Vagina (tissue), 2 donors: ENCODE data around the gene OMD. TPM values are rescaled to one million over a fixed set of nuclear protein-coding genes. Genes with fewer than 3 reads are reported as not detected.

ENCODE experiments used
- DNase-seq, 2 donors: peaks; one replicate each; pipeline ENCODE4 v3.0.0-alpha.2; 2017; ENCODE audit errors: extremely low spot score in 2 of 2
- H3K27ac ChIP-seq: fragments of 200-600 bp; sonication (generic); one replicate; pipeline ENCODE4 v1.5.1; 2019
- H3K27me3 ChIP-seq: fragments of 200-600 bp; sonication (generic); one replicate; pipeline ENCODE4 v1.5.1; 2019
- H3K36me3 ChIP-seq, 2 donors: fragments of 200-600 bp; sonication (generic); one replicate each; pipeline ENCODE4 v1.5.1; 2017 to 2019
- H3K4me1 ChIP-seq: fragments of 200-600 bp; sonication (generic); one replicate; pipeline ENCODE4 v1.5.1; 2019
- H3K4me3 ChIP-seq, 2 donors: fragments of 200-600 bp; sonication (generic); 1 replicate in 1 of 2; 2 replicates in 1 of 2; pipeline ENCODE4 v1.5.1; 2016 to 2019
- H3K9me3 ChIP-seq: fragments of 200-600 bp; sonication (generic); one replicate; pipeline ENCODE4 v1.5.1; 2019
- POLR2A ChIP-seq, 2 donors: fragments of 450-650 bp; IDR thresholded peaks; one replicate each; pipeline ENCODE4 v1.6.1; 2017; ENCODE audit warnings: antibody characterized with exemption in 2 of 2, mild to moderate bottlenecking in 2 of 2, moderate library complexity in 2 of 2
- POLR2AphosphoS5 ChIP-seq, 2 donors: sonication (generic); formaldehyde crosslinking; IDR thresholded peaks; one replicate each; pipeline ENCODE4 v1.9.0; 2017; ENCODE audit warnings: antibody characterized with exemption in 2 of 2, mild to moderate bottlenecking in 2 of 2, low read depth in 1 of 2; ENCODE audit not compliant: insufficient read depth in 1 of 2
- intact Hi-C: fragments of 100-400 bp; cut with DNase I; formaldehyde crosslinking; loops from one replicate; pipeline ENCODE4 v1.15.1; 2023
- total RNA-seq: library from RNA; depleted of rRNA; stranded (reverse); fragments of >200 nt; gene quantifications from one replicate; pipeline ENCODE4 v1.2.3, GENCODE V29; 2016
- TF ChIP-seq, protein P1 (sequence below), 3 experiments: fragments of 450-650 bp in 2 of 3; fragments of 200-600 bp in 1 of 3; sonication (generic) in 1 of 3; IDR thresholded peaks; one replicate each; pipeline ENCODE4 v1.5.1; 2017 to 2019; ENCODE audit warnings: antibody characterized with exemption in 3 of 3, mild to moderate bottlenecking in 2 of 3, moderate library complexity in 2 of 3

The OMD gene, protein sequence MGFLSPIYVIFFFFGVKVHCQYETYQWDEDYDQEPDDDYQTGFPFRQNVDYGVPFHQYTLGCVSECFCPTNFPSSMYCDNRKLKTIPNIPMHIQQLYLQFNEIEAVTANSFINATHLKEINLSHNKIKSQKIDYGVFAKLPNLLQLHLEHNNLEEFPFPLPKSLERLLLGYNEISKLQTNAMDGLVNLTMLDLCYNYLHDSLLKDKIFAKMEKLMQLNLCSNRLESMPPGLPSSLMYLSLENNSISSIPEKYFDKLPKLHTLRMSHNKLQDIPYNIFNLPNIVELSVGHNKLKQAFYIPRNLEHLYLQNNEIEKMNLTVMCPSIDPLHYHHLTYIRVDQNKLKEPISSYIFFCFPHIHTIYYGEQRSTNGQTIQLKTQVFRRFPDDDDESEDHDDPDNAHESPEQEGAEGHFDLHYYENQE
- 10.3 TPM for total RNA-seq

DNA sequence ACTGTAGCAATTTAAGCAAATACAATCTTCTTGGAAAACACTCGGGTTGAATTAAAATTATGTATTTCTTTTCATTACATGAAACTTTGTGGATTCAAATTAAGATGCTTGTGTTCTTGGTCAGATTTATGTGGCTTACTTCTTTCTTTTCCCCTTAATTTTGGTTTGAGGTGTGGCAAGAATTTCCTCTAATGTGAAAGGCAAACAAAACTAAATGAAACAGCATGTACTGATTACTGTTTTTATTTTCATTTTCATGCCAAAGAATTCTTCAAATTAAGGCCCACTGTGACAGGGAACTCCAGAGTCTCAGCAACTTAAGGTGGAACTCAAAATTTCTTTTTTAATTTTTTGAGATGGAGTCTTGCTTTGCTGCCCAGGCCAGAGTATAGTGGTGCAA lies at the start of gene OMD:
Gene OMD (minus strand): TSS at position 132 of the 400 bp plus-strand sequence. CDS start 6,913 bp downstream, outside the sequence.
- Histone ChIP-seq H3K36me3 (no peaks in the 10 kb centered on the region), H3K27ac (peak within 1 kb of the TSS; percentile 62), H3K9me3 (no peaks in the 10 kb centered on the region), H3K27me3 (no peaks in the 10 kb centered on the region), H3K4me1 (peaks cover 16% of the 10 kb centered on the region), H3K4me3 (peak within 1 kb of the TSS in 1 of 2 donors; percentile 24)
- intact Hi-C loops: no loop called here
- TF ChIP-seq POLR2A (IDR thresholded peaks at IDR 0.05): no peak
- TF ChIP-seq POLR2AphosphoS5 (IDR thresholded peaks at IDR 0.05; ENCODE audit: insufficient read depth in 1 of 2, low read depth in 1 of 2): no peak
- TF ChIP-seq, protein P1, sequence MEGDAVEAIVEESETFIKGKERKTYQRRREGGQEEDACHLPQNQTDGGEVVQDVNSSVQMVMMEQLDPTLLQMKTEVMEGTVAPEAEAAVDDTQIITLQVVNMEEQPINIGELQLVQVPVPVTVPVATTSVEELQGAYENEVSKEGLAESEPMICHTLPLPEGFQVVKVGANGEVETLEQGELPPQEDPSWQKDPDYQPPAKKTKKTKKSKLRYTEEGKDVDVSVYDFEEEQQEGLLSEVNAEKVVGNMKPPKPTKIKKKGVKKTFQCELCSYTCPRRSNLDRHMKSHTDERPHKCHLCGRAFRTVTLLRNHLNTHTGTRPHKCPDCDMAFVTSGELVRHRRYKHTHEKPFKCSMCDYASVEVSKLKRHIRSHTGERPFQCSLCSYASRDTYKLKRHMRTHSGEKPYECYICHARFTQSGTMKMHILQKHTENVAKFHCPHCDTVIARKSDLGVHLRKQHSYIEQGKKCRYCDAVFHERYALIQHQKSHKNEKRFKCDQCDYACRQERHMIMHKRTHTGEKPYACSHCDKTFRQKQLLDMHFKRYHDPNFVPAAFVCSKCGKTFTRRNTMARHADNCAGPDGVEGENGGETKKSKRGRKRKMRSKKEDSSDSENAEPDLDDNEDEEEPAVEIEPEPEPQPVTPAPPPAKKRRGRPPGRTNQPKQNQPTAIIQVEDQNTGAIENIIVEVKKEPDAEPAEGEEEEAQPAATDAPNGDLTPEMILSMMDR (IDR thresholded peaks at IDR 0.05): no peak
- no peak for DNase-seq

DNA sequence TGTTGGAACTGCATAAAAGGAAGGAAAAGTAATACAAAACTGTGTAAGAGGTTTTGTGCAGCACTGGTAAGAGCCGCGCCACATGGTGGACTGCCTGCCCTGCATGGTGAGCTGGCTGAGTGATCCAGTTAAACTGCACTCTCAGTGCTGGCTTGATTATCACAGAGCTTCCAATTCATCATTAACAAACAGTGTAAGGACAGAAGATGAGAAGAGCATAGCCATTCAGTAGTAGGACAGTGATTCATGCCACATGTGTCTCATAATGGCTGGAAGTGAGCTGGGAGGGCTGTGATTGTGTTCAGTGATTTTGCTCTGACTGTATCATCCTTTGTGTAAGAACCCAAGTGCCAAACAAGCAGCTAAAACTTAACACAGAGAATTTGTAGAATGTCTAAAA lies 43.9 kb upstream of the OMD start:
- H3K27ac ChIP-seq: no peak overlapping the region
- no peaks in the 10 kb centered on the region for H3K9me3 ChIP-seq
- H3K27me3 ChIP-seq: no peaks in the 10 kb centered on the region
- no peaks in the 10 kb centered on the region for H3K36me3 ChIP-seq
- no peak overlapping the region for H3K4me3 ChIP-seq
- H3K4me1 ChIP-seq: peaks cover 8% of the 10 kb centered on the region
- TF ChIP-seq POLR2A (IDR thresholded peaks at IDR 0.05): no peak
- no peak for TF ChIP-seq POLR2AphosphoS5 (IDR thresholded peaks at IDR 0.05; ENCODE audit: insufficient read depth in 1 of 2, low read depth in 1 of 2)
- TF ChIP-seq, protein P1 (IDR thresholded peaks at IDR 0.05): no peak
- DNase-seq: no peak
- intact Hi-C loops: no loop called here

GRCh38 chr9:92467511-92467910 lies 43.2 kb upstream of the OMD start:
- intact Hi-C loops: no loop called here
- H3K4me3 ChIP-seq: no peak overlapping the region
- no peaks in the 10 kb centered on the region for H3K36me3 ChIP-seq
- TF ChIP-seq, protein P1 (IDR thresholded peaks at IDR 0.05): no peak
- TF ChIP-seq POLR2AphosphoS5 (IDR thresholded peaks at IDR 0.05; ENCODE audit: insufficient read depth in 1 of 2, low read depth in 1 of 2) (no peak), POLR2A (IDR thresholded peaks at IDR 0.05) (no peak)
- H3K27me3 ChIP-seq: no peaks in the 10 kb centered on the region
- H3K27ac ChIP-seq: no peak overlapping the region
- DNase-seq: no peak
- H3K9me3 ChIP-seq: no peaks in the 10 kb centered on the region
- peaks cover 8% of the 10 kb centered on the region for H3K4me1 ChIP-seq

- DNase-seq: no peak
- no peaks in the 10 kb centered on the region for H3K27me3 ChIP-seq
- H3K27ac ChIP-seq: no peak overlapping the region
- intact Hi-C loops: no loop called here
- TF ChIP-seq, protein P1 (IDR thresholded peaks at IDR 0.05): no peak
- TF ChIP-seq POLR2A (IDR thresholded peaks at IDR 0.05): no peak
- no peak for TF ChIP-seq POLR2AphosphoS5 (IDR thresholded peaks at IDR 0.05; ENCODE audit: insufficient read depth in 1 of 2, low read depth in 1 of 2)
- no peaks in the 10 kb centered on the region for H3K9me3 ChIP-seq
- peaks cover 8% of the 10 kb centered on the region for H3K4me1 ChIP-seq
- H3K36me3 ChIP-seq: no peaks in the 10 kb centered on the region
- H3K4me3 ChIP-seq: no peak overlapping the region
Measured at GRCh38 chr9:92467041-92467440, 42.8 kb upstream of the OMD start.

DNA sequence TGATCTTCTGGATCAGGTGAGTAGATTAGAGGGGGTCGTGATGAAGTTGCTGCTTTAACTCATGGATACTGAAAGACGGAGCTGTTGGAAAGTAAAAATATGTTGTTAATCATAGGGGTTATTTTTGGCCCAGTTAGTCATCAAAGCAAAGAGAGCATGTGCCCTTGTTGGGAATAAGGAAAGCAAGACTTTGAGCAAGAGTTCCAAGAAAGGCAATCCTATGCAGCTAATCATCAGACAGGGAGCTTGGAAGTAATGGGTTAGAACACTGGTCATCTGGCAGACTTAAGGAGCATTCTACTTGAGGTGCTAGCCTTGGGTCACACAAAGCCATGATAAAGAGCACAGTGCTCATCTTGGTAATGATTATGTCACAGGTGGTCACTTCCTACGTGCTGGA lies 39.7 kb upstream of the OMD start:
- intact Hi-C loops: no loop called here
- no peaks in the 10 kb centered on the region for H3K27me3 ChIP-seq
- DNase-seq: no peak

More for the DNA sequence above, 39.7 kb upstream of the OMD start:
- TF ChIP-seq POLR2AphosphoS5 (IDR thresholded peaks at IDR 0.05; ENCODE audit: insufficient read depth in 1 of 2, low read depth in 1 of 2) (peak in 1 of 2 donors; percentile 16), POLR2A (IDR thresholded peaks at IDR 0.05) (no peak)
- TF ChIP-seq, protein P1 (IDR thresholded peaks at IDR 0.05): no peak
- H3K4me1 ChIP-seq: peaks cover 8% of the 10 kb centered on the region
- H3K9me3 ChIP-seq: no peaks in the 10 kb centered on the region
- H3K36me3 ChIP-seq: no peaks in the 10 kb centered on the region
- H3K27ac ChIP-seq: peak overlapping the region; percentile 69
- no peak overlapping the region for H3K4me3 ChIP-seq
